Psoas muscle (tissue), 8 donors: ENCODE measurements around the gene AMIGO1. TPM values are rescaled to one million over a fixed set of nuclear protein-coding genes. Genes with fewer than 3 reads are reported as not detected.

ENCODE experiments used
- ATAC-seq, 4 donors: fragments of 200-7000 bp; cut with Tn5 transposase; one replicate each; pipeline ENCODE4 v1.9.1; 2020; ENCODE audit warnings: moderate library complexity in 3 of 4, mild to moderate bottlenecking in 2 of 4
- DNase-seq, 2 donors: peaks; one replicate each; pipeline ENCODE4 v3.0.0-alpha.2; 2020
- H3K27ac ChIP-seq: fragments of 200-600 bp; one replicate; pipeline ENCODE4 v1.8.0; 2022
- H3K27me3 ChIP-seq, 3 donors: fragments of 200-600 bp in 1 of 3; one replicate each; pipeline versions ENCODE4 v1.6.1 to v1.8.0; 2013 to 2022; ENCODE audit warnings: low read length in 2 of 3, mild to moderate bottlenecking in 2 of 3, moderate library complexity in 1 of 3; ENCODE audit not compliant: insufficient read depth in 3 of 3
- H3K36me3 ChIP-seq, 2 donors: fragments of 200-600 bp in 1 of 2; one replicate each; pipeline versions ENCODE4 v1.6.1 to v1.8.0; 2013 to 2022; ENCODE audit warnings: low read depth in 1 of 2, mild to moderate bottlenecking in 1 of 2, moderate library complexity in 1 of 2; ENCODE audit not compliant: insufficient read depth in 1 of 2
- H3K4me1 ChIP-seq: fragments of 200-600 bp; one replicate; pipeline ENCODE4 v1.8.0; 2022
- H3K4me3 ChIP-seq: fragments of 200-600 bp; one replicate; pipeline ENCODE4 v1.8.0; 2022; ENCODE audit warnings: mild to moderate bottlenecking
- H3K9me3 ChIP-seq: fragments of 200-600 bp; one replicate; pipeline ENCODE4 v1.8.0; 2022
- WGBS, 3 donors: extraction: QIAGEN DNeasy Blood & Tissue Kit; methylation state at CpG; one replicate each; pipeline versions ENCODE4 v1.1.6 to v1.1.7; 2013; 5-methylcytosine and 5-hydroxymethylcytosine counted together
- intact Hi-C, 2 donors: fragments of 100-400 bp; cut with DNase I; formaldehyde crosslinking; loops; one replicate each; pipeline versions ENCODE4 v1.11.0 to v1.14.2; 2022
- polyA plus RNA-seq, 3 donors: library from polyadenylated mRNA; stranded (reverse); fragments of 200-250 nt; gene quantifications; one replicate each; pipeline ENCODE4 v1.2.3, GENCODE V29; 2013
- total RNA-seq, 4 donors: library from RNA; stranded (reverse); fragmentation: NEBNext Ultra II Directional in 2 of 4; extraction: Animal tissue kit (Norgen Biotek cat#: 25700) in 2 of 4; gene quantifications; one replicate each; pipeline versions ENCODE4 v1.2.1 to v1.2.4, GENCODE V29; 2021 to 2023
- TF ChIP-seq, protein P1 (sequence below): fragments of 200-600 bp; IDR thresholded peaks from one replicate; pipeline ENCODE4 v1.8.0; 2022; ENCODE audit warnings: antibody characterized with exemption
- donor health status: healthy with polysubstance abuse.
- donor health status: DM: no; HTN: no; CAD: no; lungs with moderate emphysema.
- donor health status: Bipolar disorder and iron deficiency.
- donor health status: healthy.
- donor health status: DM: yes; HTN: yes; CAD: no.
- donor health status: DM: no; HTN: no; CAD: no.
- donor health status: DM: no; HTN: no; CAD: no.
- donor health status: DM: yes; HTN: yes; CAD: no.

The AMIGO1 gene
- total and polyA plus RNA-seq, 7 donors: 3.1 to 16.6 (median 10.0) TPM

DNA sequence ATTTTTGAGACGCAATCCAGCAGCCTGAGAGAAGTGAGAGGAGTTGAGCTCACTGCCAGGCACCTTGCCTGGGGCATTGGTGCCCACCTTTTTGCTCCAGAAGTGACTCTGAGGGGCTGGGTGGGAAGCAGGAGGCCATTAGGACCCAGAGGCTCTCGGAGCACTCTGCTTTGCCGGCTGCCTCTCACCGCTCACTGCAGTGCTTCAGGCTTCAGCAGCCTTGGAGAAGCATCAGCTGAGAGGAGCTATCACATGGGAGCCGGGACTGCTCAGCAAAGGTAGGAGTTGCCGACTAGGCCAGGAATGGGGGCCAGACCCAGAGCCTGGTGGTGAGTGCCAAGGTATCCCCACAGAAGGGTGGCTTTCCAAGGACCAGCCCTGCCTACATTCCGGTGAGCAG lies 30.1 kb upstream of the AMIGO1 start, which contains the start of gene GPR61:
Gene GPR61 (plus strand): TSS at position 197 of the 400 bp plus-strand sequence. CDS start 3,151 bp downstream, outside the sequence.
- TF ChIP-seq, protein P1, sequence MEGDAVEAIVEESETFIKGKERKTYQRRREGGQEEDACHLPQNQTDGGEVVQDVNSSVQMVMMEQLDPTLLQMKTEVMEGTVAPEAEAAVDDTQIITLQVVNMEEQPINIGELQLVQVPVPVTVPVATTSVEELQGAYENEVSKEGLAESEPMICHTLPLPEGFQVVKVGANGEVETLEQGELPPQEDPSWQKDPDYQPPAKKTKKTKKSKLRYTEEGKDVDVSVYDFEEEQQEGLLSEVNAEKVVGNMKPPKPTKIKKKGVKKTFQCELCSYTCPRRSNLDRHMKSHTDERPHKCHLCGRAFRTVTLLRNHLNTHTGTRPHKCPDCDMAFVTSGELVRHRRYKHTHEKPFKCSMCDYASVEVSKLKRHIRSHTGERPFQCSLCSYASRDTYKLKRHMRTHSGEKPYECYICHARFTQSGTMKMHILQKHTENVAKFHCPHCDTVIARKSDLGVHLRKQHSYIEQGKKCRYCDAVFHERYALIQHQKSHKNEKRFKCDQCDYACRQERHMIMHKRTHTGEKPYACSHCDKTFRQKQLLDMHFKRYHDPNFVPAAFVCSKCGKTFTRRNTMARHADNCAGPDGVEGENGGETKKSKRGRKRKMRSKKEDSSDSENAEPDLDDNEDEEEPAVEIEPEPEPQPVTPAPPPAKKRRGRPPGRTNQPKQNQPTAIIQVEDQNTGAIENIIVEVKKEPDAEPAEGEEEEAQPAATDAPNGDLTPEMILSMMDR: no peak
- peaks cover 34% of the 10 kb centered on the region for H3K4me1 ChIP-seq
- no peaks in the 10 kb centered on the region for H3K36me3 ChIP-seq
- intact Hi-C loops: no loop called here
- 56 to 63% (median 62%) methylated on average over 7 of the region's 7 CpGs for WGBS, 3 donors
- no peak for DNase-seq
- no peak for ATAC-seq
- no peaks in the 10 kb centered on the region for H3K27me3 ChIP-seq
- no peak within 1 kb of the TSS for H3K27ac ChIP-seq
- H3K4me3 ChIP-seq: no peak within 1 kb of the TSS
- no peaks in the 10 kb centered on the region for H3K9me3 ChIP-seq

DNA sequence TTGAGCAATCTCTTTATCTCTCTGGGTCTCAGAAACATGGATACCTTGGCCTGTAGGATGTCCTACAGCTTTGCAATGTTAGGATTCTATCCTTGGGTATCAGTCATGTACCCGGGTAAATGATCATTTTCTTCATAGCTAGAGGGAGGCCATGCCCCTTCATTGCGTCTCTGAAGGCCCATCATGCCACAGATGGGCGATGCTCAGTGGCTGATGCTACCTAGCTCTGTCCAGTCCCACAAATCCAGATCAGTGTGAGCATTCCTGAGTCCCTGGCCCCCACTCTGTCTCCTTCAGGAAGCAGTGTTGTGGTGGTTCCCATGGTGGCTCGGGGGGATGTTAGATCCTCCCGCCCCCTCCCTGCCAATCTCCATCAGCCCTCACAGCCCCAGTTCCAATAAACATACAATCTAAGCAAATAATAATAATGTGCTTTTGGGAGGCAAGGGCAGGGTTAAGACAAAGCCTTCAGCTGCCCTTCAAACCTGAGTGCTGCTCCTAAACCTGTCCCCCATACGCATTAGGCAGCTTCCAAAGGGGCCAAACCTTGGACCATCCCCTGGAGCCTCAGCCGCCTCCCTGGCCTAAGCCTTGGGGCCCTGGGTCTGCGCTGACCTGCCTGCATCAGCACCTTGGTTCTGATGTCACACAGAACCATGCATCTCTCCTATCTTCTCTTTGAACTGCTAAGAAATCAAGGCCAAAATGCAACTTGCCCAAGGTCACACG lies 29.5 kb upstream of the AMIGO1 start:
- ATAC-seq: no peak
- DNase-seq: no peak
- H3K4me3 ChIP-seq: no peak overlapping the region
- no peak overlapping the region for H3K27ac ChIP-seq
- 91 to 94% (median 93%) methylated on average over 9 of the region's 9 CpGs for whole genome bisulfite sequencing, 3 donors
- no peaks in the 10 kb centered on the region for H3K36me3 ChIP-seq
- TF ChIP-seq, protein P1: no peak
- H3K27me3 ChIP-seq: no peaks in the 10 kb centered on the region
- peaks cover 38% of the 10 kb centered on the region for H3K4me1 ChIP-seq
- no peaks in the 10 kb centered on the region for H3K9me3 ChIP-seq
- intact Hi-C loops: no loop called here

DNA sequence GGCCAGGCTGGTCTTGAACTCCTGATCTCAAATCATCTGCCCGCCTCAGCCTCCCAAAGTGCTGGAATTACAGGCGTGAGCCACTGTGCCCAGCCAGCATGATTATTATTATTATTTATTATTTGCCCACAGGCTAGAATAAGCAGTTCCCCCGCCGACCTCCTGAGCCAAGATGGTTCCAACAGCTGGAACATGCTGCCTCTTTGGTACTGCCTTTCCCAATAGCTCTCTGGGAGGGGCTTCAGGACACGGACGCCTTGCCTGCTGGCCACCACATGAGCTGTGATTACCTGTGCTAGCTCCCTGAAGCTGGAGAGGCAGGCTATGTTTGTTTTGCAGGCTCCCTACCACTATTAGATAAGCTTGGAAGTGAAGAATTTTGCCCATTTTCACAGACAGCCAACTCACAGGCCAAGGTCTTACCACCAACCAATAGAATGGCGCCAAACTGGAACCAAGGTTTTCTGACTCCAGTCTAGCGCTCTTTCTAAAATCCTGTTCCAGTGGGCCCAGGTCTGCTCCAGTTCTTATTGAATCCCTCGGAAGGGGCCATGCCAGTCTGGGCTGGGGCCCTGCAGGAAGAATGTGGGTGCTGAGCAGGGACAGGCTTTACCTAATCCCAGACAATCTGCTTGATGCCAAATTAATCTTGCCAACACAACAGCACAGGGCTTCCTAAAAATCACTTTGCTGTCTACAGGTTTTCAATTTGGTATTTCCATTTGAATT lies 28.1 kb upstream of the AMIGO1 start:
- TF ChIP-seq, protein P1: no peak
- Histone ChIP-seq H3K4me1 (peaks cover 43% of the 10 kb centered on the region), H3K36me3 (no peaks in the 10 kb centered on the region), H3K27me3 (no peaks in the 10 kb centered on the region), H3K4me3 (no peak overlapping the region), H3K9me3 (no peaks in the 10 kb centered on the region), H3K27ac (no peak overlapping the region)
- ATAC-seq (no peak), DNase-seq (peak in 1 of 2 donors; percentile 53)
- 72 to 82% (median 75%) methylated on average over 9 of the region's 9 CpGs for WGBS, 3 donors
- intact Hi-C loops: no loop called here

DNA sequence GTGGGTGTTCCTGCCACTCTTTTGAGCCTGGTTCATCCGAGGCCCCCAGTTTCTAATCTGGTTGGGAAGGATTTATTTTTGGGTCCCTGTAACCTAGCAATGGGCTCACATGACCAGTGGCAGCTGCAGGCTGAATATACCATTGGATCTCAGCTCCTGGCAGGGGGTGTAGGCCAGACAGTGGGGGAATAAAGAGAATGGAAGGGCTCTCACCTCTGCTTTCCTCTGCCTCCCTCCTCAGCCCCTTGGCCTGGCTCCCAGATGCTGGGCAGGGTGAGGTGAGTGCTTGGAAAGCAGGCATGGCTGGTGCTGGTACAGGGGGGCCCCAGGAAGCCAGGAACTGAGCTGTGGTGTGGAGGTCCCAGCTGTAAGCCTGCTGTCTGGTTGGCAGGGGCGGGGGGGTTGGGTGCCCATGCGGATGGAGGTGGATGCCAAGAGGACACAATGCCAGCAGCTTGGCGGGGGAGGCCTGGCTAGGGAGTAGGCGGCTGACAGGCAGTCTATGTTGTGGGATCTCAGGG lies 26.5 kb upstream of the AMIGO1 start:
- peak; percentile 73 to 79 (median 76) for ATAC-seq
- intact Hi-C loops: no loop called here
- DNase-seq: peak; percentile 45 to 84
- H3K4me3 ChIP-seq: peak overlapping the region; percentile 30
- peak overlapping the region; percentile 85 for H3K27ac ChIP-seq
- whole genome bisulfite sequencing, 3 donors: 18 to 27% (median 24%) methylated on average over 5 of the region's 5 CpGs
- H3K27me3 ChIP-seq: no peaks in the 10 kb centered on the region
- H3K9me3 ChIP-seq: no peaks in the 10 kb centered on the region
- no peaks in the 10 kb centered on the region for H3K36me3 ChIP-seq
- H3K4me1 ChIP-seq: peaks cover 53% of the 10 kb centered on the region
- TF ChIP-seq, protein P1: no peak
